Measurements from ENCODE around the gene TMEM233.
"Not testable (repeated sequence)": the region's sequence is repeated elsewhere in the genome, so short reads cannot be mapped to it uniquely, and the experiment has no call there.

TMEM233 gene

DNA sequence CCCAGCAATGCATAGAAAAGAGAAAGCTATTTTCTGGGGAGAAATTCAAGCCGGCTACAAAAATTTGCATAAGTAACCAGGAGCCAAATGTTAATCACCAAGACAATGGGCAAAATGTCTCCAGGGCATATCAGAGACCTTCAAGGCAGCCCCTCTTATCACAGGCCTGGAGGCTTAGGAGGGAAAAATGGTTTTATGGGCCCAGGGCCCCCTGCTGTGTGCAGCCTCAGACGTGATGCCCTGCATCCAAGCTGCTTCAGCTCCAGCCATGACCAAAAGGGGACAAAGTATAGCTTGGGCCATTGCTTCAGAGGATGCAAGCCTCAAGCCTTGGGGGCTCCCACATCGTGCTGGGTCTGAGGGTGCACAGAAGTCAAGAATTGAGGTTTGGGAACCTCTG, 15.8 kb downstream of the TMEM233 start:
- DNase-seq (ENCODE audit: low read depth): no peak

DNA sequence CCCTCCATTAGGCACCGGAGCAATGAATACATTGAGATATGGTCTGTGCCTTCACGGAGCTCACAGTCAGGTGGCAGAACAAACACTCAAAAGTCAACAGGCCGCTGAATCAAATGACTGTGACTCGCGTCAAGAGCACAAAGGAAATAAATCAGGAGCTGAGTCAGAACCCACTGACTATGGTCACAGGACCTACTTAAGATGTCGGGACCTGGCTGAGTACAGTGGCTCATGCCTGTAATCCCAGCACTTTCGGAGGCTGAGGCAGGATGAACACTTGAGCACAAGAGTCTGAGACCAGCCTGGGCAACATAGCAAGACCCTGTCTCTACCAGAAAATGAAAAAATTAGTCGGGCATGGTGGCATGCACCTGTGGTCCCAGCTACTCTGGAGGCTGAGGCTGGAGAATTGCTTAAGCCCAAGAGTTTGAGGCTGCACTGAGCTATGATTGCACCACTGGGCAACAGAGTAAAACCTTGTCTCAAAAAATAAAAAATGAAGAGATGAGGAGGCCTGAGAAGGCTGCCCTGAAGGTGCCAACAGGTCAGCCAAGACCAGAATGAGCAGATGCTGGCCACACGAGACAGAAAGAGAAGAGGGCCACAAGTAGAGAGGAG, 19.9 kb downstream of the TMEM233 start:
- no peak for DNase-seq (ENCODE audit: low read depth)

DNA sequence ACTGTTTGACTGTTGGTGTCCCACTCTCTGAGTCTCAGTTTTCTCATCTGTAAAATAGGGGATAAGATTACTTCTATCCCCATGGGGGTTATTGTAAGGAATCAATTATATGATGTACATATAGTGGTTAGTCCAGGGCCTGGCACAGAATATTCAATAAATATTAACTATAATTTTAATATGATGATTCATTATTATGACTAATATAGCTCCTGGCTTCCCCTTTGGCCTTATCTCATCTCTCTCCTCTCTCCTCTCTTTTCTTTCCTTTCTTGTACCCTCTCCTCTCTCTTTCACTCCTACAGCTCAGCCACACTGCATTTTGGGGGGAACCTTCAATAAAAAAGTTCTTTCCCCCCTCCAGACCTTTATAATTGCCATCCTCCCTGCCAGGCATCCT, 21.1 kb downstream of the TMEM233 start:
- no peak for DNase-seq (ENCODE audit: low read depth)

DNA sequence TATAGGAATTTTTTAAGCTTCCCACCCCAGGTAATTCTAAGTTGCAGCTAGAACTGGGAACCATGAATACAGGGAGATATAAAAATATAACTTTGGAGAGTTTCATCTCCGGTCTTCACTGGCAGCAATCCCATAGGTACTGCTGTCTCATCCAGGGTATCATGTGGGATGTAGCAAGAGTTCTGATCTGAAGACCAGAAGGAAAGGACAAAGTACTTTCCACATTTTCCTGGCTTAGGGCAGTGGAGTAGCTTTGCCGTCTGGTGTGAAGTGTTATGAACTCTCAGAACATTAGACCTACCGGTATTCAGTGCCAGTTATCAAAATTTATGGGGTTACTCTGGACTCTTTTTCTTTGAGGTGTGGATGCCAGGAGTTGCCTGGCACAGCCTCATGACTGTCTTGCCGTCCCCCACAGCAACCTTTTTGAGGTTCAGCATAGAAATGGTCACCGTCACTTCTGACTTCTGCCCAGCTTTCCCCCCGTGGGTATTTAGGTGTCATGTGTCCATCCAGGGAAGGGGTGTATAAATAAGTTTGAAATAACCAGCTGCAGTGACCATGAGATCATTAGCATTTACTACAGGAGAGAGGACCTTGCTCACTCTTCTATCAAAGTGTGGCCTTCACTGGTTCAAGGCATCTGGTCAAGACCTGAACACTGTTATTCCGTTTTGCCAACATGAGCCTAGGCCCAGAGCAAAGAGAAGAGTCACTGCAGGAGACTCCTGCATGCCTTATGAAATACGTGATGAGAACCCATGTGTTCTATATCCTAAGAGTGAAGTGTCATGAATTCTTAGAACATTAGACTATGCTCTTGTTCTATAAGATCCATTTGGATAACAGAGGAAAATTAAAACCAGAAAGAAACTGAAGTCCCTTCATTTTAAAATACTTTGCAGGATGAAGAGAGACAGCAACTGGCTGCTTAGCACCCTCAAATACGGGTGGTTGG, 22.2 kb downstream of the TMEM233 start:
- DNase-seq (ENCODE audit: low read depth): no peak

DNA sequence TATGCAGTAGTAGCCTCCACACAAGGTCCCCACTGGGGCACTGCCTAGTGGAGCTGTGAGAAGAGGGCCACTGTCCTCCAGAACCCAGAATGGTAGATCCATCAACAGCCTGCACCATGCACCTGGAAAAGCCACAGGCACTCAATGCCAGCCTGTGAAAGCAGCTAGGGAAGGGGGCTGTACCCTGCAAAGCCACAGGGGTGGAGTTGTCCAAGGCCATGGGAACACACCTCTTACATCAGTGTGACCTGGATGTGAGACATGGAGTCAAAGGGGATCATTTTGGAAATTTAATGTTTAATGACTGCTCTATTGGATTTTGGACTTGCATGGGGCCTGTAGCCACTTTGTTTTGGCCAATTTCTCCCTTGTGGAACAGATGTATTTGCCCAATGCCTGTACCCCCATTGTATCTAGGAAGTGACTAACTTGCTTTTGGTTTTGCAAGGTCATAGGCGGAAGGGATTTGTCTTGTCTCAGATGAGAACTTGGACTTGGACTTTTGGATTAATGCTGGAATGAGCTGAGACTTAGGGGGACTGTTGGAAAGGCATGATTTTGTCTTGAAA, 24.8 kb downstream of the TMEM233 start:
- not testable (repeated sequence) for DNase-seq (ENCODE audit: low read depth)

DNA sequence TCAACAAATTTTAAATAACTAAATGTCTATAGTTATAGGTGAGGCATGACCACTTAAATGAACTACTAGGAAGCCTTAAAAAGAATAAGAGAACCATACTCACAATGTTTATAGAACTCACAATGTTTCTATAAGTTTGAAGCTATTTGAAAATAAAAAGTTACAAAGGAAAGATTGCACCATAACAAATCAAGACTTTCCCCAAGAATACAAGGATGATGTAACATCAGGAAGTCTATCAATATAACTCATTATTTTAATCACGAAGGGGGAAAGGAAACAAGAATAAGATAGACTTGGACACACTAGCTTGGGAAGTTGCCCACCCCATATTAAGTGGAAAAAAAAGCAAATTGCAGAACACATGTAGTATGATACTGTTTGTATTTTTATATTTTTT, 26.9 kb downstream of the TMEM233 start:
- DNase-seq (ENCODE audit: low read depth): no peak

DNA sequence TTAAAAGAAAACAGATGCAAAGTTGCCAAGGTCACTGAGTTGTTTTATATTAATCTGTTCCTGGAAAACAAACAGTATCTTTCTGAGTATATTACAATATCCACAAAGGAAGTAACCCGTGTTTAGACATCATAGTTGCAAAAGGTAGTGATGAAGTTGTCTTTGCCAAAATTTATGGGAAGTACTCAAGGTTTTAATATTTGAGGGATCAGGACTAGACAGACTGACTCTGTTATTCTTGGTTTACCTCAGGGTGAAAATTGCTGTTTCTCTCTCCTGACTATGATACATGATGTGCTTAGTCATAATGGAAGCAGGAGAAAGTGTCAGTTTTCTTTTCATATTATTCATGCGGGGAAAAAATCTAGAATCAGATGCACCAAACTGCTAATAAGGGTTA, 28.3 kb downstream of the TMEM233 start:
- DNase-seq (ENCODE audit: low read depth): no peak

DNA sequence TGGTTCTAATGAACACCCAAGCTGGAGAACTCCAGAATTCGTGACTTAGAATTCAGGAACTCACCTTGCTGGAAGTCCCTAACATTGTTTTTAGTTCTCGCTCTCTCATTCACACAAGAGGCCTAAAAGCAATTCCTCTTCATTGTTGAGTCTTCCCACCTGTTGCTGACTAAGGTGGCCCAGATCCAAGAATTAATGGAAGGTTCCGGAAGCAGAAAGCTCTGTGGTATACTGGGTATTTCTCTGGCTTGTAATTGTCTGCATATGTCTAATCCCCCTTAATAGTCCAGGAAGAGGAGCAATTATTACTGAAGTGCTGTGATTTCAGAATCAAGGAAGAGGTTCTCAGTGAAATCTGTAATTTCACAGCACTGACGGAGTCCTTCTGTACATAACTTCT, 31.4 kb downstream of the TMEM233 start:
- DNase-seq (ENCODE audit: low read depth): no peak

DNA sequence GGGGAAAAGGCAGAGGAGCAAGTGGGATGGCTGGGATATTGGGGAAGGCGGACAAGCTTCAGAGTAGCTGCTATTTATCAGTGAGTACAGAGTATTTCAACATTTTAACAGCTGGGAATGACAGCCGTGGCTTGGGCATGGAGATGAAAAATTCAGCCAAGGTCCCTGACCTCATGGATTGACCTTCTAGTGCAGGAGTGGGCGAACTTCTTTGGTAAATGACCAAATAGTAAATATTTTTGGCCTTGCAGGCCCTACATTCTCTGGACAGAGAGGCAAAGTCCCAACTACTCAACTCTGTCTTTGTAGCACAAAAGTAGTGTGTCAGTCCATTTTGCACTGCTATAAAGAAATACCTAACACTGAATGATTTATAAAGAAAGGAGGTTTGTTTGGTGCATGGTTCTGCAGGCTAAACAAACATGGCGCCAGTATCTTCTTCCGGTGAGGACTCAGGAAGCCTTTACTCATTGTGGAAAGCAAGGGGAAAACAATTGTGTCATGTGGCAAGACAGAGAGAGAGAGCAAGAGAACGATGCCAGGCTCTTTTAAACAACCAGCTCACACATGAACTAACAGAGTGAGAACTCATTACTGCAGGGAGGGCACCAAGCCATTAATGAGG, 33.6 kb downstream of the TMEM233 start:
- no peak for DNase-seq (ENCODE audit: low read depth)

DNA sequence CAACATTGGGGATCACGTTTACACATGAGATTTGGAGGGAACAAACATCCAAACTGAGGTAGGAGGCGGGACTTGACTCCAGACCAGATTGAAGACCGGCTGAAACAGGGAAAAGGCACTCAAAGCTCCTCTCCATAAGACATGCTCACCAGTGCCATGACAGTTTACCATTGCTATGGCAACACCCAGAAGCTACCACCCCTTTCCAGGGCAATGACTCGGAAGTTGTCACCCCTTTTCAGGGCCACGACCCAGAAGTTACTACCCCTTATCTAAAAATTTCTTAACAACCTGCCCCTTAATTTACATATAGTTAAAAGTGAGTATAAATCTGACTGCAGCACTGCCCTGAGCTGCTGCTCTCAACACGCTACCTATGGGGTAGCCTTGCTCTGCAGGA, 34.1 kb downstream of the TMEM233 start:
- DNase-seq (ENCODE audit: low read depth): no peak

DNA sequence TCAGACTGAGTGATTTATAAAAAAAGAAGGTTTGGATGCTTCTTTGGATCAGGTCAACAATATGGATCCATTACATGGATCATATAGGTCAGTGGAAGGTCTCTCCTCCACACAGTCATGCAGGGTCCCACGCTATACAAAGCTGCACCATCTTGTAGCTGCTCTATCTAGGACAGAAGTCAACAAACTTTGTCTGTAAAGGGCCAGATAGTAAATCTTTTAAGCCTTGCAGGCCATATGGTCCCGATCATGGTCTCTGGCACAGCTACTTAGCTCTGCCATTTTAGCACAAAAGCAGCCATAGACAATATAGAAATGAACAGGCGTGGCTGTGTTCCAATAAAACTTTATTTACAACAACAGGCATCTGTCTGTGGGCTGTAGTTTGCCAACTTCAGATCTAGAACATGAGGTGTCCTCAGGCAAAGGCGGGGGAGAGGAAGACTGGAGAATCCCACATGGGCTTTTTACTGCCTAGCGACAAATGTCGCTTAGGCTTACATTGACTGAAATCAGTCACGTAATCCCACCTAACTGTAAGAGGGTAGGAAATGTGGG, 36.7 kb downstream of the TMEM233 start:
- no peak for DNase-seq (ENCODE audit: low read depth)

DNA sequence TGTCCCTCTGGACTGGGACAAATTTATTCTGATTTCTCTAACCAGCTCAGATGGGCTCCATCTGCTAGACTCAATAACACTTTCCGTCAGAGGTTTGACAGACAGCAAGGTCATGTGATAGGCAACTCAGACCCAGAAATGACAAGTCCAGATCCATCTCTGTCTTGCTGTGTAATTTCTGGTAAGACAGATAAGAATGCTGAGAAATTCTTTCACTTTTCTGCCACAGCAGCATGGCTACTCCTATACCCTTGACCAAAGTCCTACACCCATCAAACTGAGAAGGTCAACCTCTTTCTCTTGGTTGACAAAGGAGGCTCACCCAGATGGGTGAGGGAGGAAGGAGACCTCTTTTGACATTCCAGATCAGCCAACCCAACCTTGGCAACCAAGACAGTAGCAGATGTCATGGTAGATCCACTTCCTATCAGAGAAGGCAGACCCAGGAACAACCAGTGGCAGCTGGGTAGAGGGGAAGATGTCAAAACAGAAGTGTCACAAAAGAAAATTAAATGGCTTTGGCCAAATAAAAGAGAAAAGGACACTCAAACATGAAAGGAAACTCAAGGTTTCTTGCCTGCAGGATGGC, 37.5 kb downstream of the TMEM233 start:
- DNase-seq (ENCODE audit: low read depth): no peak

DNA sequence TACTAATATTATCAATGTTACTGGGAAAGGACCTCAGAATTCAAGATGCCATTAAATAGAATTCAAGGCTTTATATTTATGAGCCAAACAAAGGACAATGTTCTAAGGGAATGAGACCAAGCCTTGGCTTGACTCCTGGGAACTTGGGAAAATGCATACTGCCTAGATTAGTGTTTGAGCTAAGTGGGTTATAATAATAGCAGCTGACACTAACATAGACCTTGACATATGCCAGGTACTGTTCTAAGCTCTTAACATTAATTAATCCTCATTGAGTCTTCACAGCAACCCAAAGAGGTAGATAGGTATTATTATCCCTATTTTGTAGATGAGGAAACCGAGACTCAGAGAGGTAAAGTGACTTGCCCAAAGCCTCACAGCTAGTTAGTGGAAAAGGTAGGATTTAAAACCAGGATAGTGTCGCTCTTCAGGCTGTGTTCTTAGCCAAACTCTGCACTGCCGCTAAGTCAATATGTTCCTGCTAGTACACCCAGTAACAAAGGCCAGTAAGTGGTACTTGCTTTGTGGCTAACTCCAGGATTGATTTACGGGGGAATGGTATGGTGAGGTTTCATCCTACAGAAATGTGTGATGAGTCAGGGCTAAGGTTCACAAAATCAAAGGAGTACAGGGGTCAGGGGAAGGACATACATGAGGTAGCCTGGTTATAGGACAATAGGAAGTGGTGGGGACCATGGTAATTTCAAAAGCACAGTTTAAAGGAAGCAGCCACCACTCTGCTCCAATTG, 38.5 kb downstream of the TMEM233 start:
- no peak for DNase-seq (ENCODE audit: low read depth)

DNA sequence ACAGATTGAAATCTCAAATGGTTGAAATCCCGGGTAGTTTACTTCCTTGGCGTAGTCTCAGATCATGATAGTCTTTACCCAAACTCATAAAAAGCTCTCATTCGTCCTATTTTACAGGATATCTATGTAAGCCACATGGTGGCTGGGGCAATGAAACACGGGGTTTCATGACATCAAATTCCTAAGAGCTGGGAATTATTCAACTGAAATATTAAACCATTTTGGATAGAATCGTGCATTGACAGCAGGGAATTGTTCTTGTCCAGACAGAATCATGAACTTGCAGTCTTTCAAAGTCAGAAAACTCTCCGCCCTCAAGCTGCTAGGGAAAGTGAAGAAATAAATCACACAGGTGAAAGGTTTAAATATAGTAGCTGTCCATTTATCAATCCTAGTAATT, 41.2 kb downstream of the TMEM233 start:
- no peak for DNase-seq (ENCODE audit: low read depth)

DNA sequence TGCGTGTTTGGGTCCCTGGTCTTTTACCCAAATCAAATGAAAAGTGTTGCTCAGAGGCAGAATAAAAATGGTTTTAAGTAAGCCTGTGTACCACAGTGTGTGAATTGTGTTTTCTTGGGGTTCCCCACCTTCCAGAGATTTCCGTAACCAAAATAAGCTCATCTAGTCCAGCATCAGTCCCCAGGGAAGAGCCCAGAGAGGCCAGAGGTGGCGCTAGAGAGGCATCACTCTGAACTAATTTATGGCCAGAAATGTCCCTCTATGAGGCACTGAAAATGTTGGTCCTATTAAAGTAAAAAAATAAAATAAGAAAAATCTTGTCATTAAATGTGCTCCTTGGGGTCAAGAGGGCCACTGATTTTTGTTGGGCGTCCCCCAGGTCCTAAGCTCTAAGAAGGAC, 49.4 kb downstream of the TMEM233 start:
- no peak for DNase-seq (ENCODE audit: low read depth)

DNA sequence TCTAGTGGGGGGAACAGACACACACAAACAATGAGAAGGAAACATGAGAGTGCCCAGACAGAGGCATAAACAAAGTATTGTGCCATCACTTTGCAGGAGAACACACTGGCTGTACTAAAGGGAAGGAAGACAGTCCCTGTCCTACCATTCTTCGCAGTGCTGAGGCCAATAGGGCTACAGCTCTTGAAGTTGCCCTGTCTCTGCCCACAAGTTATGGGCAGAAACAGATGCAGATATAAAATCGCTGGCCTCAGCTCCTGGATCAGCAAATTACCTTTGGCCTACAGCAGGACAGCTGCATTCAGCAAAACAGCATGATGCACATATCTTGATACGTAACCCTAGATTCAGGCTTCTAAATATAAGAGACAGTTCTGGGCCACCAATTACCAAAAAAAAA, 51.4 kb downstream of the TMEM233 start:
- DNase-seq (ENCODE audit: low read depth): no peak

DNA sequence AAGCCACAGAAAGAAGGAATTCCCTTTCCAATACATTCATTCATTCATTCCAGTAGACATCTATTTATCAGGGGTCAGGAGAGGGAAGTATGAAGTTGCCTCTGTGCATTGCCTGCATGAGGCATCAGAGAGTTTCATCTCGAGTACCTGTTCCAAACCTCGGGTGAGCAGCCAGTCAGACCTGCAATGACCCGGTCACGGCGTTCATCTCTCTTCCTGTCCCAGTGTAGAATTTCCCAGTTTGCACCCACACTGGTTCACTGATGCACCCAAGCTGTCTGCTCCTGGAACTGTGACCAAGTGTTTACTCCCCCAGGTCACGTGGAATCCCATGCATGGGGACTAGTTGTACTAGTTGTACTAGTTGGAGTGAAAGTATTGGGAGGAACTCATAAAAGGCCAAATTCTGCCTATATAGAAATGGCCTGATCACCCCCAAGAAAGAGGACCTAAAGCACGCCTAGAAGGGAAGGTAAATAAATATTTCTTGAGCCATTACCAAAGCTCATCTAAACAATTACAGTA, 52.0 kb downstream of the TMEM233 start:
- DNase-seq (ENCODE audit: low read depth): no peak

DNA sequence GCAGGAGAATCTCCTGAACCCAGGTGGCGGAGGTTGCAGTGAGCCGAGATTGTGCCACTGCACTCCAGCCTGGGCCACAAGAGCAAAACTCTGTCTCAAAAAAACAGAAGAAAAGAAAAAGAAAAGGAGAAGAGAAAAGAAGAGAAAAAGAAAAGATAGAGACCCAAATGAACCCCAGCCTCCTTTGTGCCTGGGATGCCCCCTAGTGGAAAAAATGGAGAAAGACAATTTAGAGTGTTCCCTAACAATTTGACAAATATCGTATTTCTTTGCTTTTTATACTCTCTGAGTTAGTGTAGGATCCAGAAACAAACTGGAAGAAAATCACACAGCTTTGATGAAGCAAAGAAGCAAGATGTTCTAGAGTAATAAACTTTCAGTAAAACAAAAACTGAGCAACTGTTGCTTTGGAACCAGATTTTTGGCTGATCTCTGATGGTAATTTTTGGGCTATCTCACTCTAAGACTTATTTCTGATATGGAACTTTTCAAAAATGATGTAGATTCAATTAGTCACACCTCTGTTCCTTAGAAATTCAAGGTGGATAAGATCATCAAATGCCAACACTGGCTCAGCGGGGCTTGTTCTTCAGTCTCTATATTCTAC, 55.7 kb downstream of the TMEM233 start:
- DNase-seq (ENCODE audit: low read depth): no peak

DNA sequence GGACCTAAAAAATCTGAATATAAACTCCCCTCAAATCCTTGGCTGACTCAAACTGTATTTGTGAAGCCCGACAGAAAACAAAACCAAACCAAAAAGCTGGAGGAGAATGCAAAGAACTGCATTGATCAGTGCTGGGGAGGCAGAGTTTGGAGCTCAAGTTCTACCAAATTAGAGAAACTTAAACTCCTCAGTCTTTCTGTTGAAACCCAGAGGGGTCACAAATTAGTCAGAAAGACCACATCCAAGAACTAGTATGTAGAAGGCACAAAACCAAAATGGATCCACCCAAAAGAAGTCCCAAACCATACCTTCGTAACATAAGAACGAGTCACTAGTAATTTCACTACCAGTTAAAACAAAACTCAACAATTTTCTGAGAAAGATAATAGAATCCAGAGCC, 59.1 kb downstream of the TMEM233 start:
- no peak for DNase-seq (ENCODE audit: low read depth)

DNA sequence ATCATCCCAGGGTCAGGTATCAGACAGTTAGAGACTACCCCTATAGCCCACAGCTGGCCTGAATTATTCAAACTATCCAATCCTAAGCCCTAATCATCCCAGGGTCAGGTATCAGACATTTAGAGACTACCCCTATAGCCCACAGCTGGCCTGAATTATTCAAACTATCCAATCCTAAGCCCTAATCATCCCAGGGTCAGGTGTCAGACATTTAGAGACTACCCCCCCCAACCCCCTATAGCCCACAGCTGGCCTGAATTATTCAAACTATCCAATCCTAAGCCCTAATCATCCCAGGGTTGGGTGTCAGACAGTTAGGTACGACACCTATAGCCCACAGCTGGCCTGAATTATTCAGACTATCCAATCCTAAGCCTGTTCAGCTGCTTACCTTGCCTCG, 63.4 kb downstream of the TMEM233 start:
- not testable (repeated sequence) for DNase-seq (ENCODE audit: low read depth)

DNA sequence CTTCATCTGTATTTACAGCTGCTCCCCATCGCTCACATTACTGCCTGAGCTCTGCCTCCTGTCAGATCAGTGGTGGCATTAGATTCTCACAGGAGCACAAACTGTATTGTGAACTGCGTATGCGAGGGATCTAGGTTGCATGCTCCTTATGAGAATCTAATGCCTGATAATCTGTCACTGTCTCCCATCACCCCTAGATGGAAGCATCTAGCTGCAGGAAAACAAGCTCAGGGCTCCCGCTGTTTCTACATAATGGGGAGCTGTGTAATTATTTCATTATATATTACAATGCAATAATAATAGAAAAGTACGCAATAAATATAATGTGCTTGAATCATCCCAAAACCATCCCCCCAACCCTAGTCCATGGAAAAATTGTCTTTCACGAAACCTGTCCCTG, 64.6 kb downstream of the TMEM233 start:
- not testable (repeated sequence) for DNase-seq (ENCODE audit: low read depth)
